Mesendoderm (in vitro differentiated cells): ENCODE results near the gene TNS3.

Experiments used
- DNase-seq: peaks from one replicate; pipeline ENCODE4 v3.0.0; 2013
- H2AK5ac ChIP-seq: 2 replicates; pipeline ENCODE4 v1.6.1; 2013; ENCODE audit warnings: low read length, inconsistent platforms
- H2BK120ac ChIP-seq: 2 replicates; pipeline ENCODE4 v1.6.1; 2013; ENCODE audit warnings: low read depth, mild to moderate bottlenecking, low read length, moderate library complexity, mixed read lengths
- H2BK15ac ChIP-seq: replicated peaks from 2 replicates; pipeline ENCODE4 v1.6.1; 2013; ENCODE audit warnings: low read depth, mild to moderate bottlenecking, moderate library complexity
- H2BK5ac ChIP-seq: 2 replicates; pipeline ENCODE4 v1.6.1; 2013; ENCODE audit warnings: low read length, inconsistent platforms
- H3K18ac ChIP-seq: 2 replicates; pipeline ENCODE4 v1.6.1; 2013; ENCODE audit warnings: mild to moderate bottlenecking, low read length, mixed read lengths
- H3K23ac ChIP-seq: one replicate; pipeline ENCODE4 v1.6.1; 2013; ENCODE audit warnings: low read length
- H3K27ac ChIP-seq: 2 replicates; pipeline ENCODE4 v1.5.1; 2013; ENCODE audit warnings: low read depth, mild to moderate bottlenecking, inconsistent platforms, low read length, moderate library complexity
- H3K27me3 ChIP-seq: 2 replicates; pipeline ENCODE4 v1.6.1; 2013; ENCODE audit warnings: low read length, control low read depth, mild to moderate bottlenecking, inconsistent platforms; ENCODE audit not compliant: insufficient read depth, poor library complexity
- H3K36me3 ChIP-seq: 2 replicates; pipeline ENCODE4 v1.6.1; 2013; ENCODE audit warnings: low read length, inconsistent platforms; ENCODE audit not compliant: control insufficient read depth, insufficient read depth
- H3K4ac ChIP-seq: one replicate; pipeline ENCODE4 v1.6.1; 2013; ENCODE audit warnings: low read depth, mild to moderate bottlenecking, low read length, moderate library complexity
- H3K4me1 ChIP-seq: 2 replicates; pipeline ENCODE4 v1.6.1; 2013; ENCODE audit warnings: low read depth, low read length, inconsistent platforms; ENCODE audit not compliant: control insufficient read depth
- H3K4me2 ChIP-seq: 2 replicates; pipeline ENCODE4 v1.6.1; 2013; ENCODE audit warnings: low read length
- H3K4me3 ChIP-seq: 2 replicates; pipeline ENCODE4 v1.5.1; 2013; ENCODE audit warnings: mild to moderate bottlenecking, low read length
- H3K56ac ChIP-seq: one replicate; pipeline ENCODE4 v1.6.1; 2013; ENCODE audit warnings: low read length
- H3K79me1 ChIP-seq: 2 replicates; pipeline ENCODE4 v1.6.1; 2013; ENCODE audit warnings: low read length, inconsistent platforms
- H3K79me2 ChIP-seq: 2 replicates; pipeline ENCODE4 v1.6.1; 2013; ENCODE audit warnings: mild to moderate bottlenecking, low read length; ENCODE audit not compliant: control insufficient read depth, insufficient read depth
- H3K9ac ChIP-seq: 2 replicates; pipeline ENCODE4 v1.6.1; 2013; ENCODE audit warnings: low read length, inconsistent platforms
- H4K5ac ChIP-seq: one replicate; pipeline ENCODE4 v1.6.1; 2013; ENCODE audit warnings: low read length
- H4K8ac ChIP-seq: one replicate; pipeline ENCODE4 v1.6.1; 2013; ENCODE audit warnings: low read depth, mild to moderate bottlenecking, control low read depth, low read length, moderate library complexity
- WGBS: extraction: QIAGEN DNeasy Blood & Tissue Kit; methylation state at CpG from one replicate; pipeline ENCODE4 v1.1.7; 2013; ENCODE audit warnings: low lambda C conversion rate, missing lambda C conversion rate; ENCODE audit not compliant: insufficient coverage; ENCODE audit errors: extremely low coverage; 5-methylcytosine and 5-hydroxymethylcytosine counted together

Gene TNS3

GRCh38 chr7:47521011-47521795 lies 60.7 kb downstream of the TNS3 start:
- Histone ChIP-seq H3K23ac (no peak overlapping the region), H3K4me2 (no peak overlapping the region), H3K79me1 (no peaks in the 10 kb centered on the region), H3K4ac (no peak overlapping the region), H2BK15ac (no peak overlapping the region), H3K79me2 (no peaks in the 10 kb centered on the region), H2AK5ac (no peak overlapping the region), H3K36me3 (no peaks in the 10 kb centered on the region), H3K56ac (peak overlapping the region; percentile 2), H3K27me3 (no peaks in the 10 kb centered on the region), H3K18ac (no peak overlapping the region), H3K4me3 (no peak overlapping the region), H3K27ac (no peak overlapping the region), H2BK120ac (no peak overlapping the region), H3K4me1 (peaks cover 5% of the 10 kb centered on the region), H4K8ac (no peak overlapping the region), H2BK5ac (no peak overlapping the region), H4K5ac (no peak overlapping the region), H3K9ac (no peak overlapping the region)
- no peak for DNase-seq
- WGBS = no CpG with 5 or more reads among the region's 13 CpGs

- Histone ChIP-seq H2AK5ac (no peak overlapping the region), H2BK5ac (no peak overlapping the region), H3K27ac (no peak overlapping the region), H2BK120ac (no peak overlapping the region), H3K18ac (no peak overlapping the region), H3K4ac (no peak overlapping the region), H4K8ac (no peak overlapping the region), H3K56ac (no peak overlapping the region), H4K5ac (no peak overlapping the region), H3K9ac (no peak overlapping the region), H3K79me2 (no peaks in the 10 kb centered on the region), H3K4me2 (no peak overlapping the region), H3K23ac (no peak overlapping the region), H3K79me1 (no peaks in the 10 kb centered on the region), H3K36me3 (no peaks in the 10 kb centered on the region), H3K4me3 (no peak overlapping the region), H3K4me1 (peaks cover 5% of the 10 kb centered on the region), H3K27me3 (no peaks in the 10 kb centered on the region), H2BK15ac (no peak overlapping the region)
- WGBS = no CpG with 5 or more reads among the region's 8 CpGs
- DNase-seq = no peak
Observed at GRCh38 chr7:47520406-47520805, 61.5 kb downstream of the TNS3 start.

GRCh38 chr7:47518827-47519226 lies 63.1 kb downstream of the TNS3 start:
- H3K79me2 ChIP-seq = no peaks in the 10 kb centered on the region
- no peak overlapping the region for H4K5ac ChIP-seq
- no peak overlapping the region for H3K4ac ChIP-seq
- H3K18ac ChIP-seq = no peak overlapping the region
- H3K56ac ChIP-seq = no peak overlapping the region
- no peak overlapping the region for H4K8ac ChIP-seq
- no peak overlapping the region for H3K4me2 ChIP-seq
- H3K23ac ChIP-seq = no peak overlapping the region
- H3K27me3 ChIP-seq = no peaks in the 10 kb centered on the region
- H2AK5ac ChIP-seq = no peak overlapping the region
- no peak overlapping the region for H3K27ac ChIP-seq
- no peak overlapping the region for H2BK5ac ChIP-seq
- no peaks in the 10 kb centered on the region for H3K36me3 ChIP-seq
- no peak overlapping the region for H3K9ac ChIP-seq
- H2BK120ac ChIP-seq = no peak overlapping the region
- no peak overlapping the region for H3K4me3 ChIP-seq
- no CpG with 5 or more reads among the region's 7 CpGs for WGBS
- no peak overlapping the region for H2BK15ac ChIP-seq
- no peak for DNase-seq
- H3K79me1 ChIP-seq = no peaks in the 10 kb centered on the region
- peaks cover 5% of the 10 kb centered on the region for H3K4me1 ChIP-seq

GRCh38 chr7:47517821-47518480 lies 64.0 kb downstream of the TNS3 start:
- no peak overlapping the region for H4K8ac ChIP-seq
- no peaks in the 10 kb centered on the region for H3K79me1 ChIP-seq
- H3K4me1 ChIP-seq = peaks cover 5% of the 10 kb centered on the region
- no peak overlapping the region for H3K27ac ChIP-seq
- H3K79me2 ChIP-seq = no peaks in the 10 kb centered on the region
- H3K18ac ChIP-seq = no peak overlapping the region
- no peak overlapping the region for H3K4ac ChIP-seq
- H3K36me3 ChIP-seq = no peaks in the 10 kb centered on the region
- peak overlapping the region; percentile 56 for H3K56ac ChIP-seq
- no CpG with 5 or more reads among the region's 10 CpGs for WGBS
- no peak overlapping the region for H2BK120ac ChIP-seq
- H4K5ac ChIP-seq = no peak overlapping the region
- H3K9ac ChIP-seq = no peak overlapping the region
- no peak overlapping the region for H2BK5ac ChIP-seq
- DNase-seq = no peak
- no peak overlapping the region for H3K23ac ChIP-seq
- H2BK15ac ChIP-seq = no peak overlapping the region
- peak overlapping the region; percentile 74 for H2AK5ac ChIP-seq
- no peaks in the 10 kb centered on the region for H3K27me3 ChIP-seq
- no peak overlapping the region for H3K4me2 ChIP-seq
- H3K4me3 ChIP-seq = no peak overlapping the region

GRCh38 chr7:47516985-47517600 lies 64.8 kb downstream of the TNS3 start:
- Histone ChIP-seq H3K9ac (no peak overlapping the region), H3K23ac (no peak overlapping the region), H4K5ac (no peak overlapping the region), H3K18ac (no peak overlapping the region), H3K4ac (no peak overlapping the region), H3K4me2 (no peak overlapping the region), H3K27ac (no peak overlapping the region), H3K79me1 (no peaks in the 10 kb centered on the region), H2BK120ac (no peak overlapping the region), H3K27me3 (no peaks in the 10 kb centered on the region), H3K36me3 (no peaks in the 10 kb centered on the region), H3K4me1 (peaks cover 5% of the 10 kb centered on the region), H3K56ac (peak overlapping the region; percentile 56), H2BK15ac (no peak overlapping the region), H2BK5ac (no peak overlapping the region), H3K79me2 (no peaks in the 10 kb centered on the region), H4K8ac (no peak overlapping the region), H3K4me3 (no peak overlapping the region), H2AK5ac (no peak overlapping the region)
- no CpG with 5 or more reads among the region's 10 CpGs for WGBS
- no peak for DNase-seq
